ENCODE measurements around the gene ZMAT5. TPM values are rescaled to one million over a fixed set of nuclear protein-coding genes. Genes with fewer than 3 reads are reported as not detected.

The ZMAT5 gene
- total RNA-seq, 6 donors from 2014 or later: 9.4 to 24.4 (median 22.4) TPM

DNA sequence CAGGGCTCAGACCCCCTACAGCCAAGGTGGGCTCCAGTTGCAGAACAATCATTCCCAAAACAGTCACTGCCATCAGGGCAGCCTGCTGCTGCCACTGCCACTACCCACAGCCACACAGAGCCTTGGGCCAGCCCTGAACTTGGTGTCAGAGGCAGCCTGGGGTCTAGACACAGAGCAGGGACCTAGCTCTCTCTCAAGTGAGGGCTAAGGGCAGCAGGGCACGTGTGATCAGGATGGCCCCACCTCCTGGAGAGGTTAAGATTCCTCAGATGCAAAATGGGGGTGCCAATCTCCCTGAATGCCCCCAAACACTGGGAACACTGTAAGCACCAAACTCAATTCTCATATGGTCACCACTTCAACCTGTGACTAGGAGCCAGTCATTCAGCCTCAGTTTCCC lies 31.4 kb downstream of the ZMAT5 start:
- no peak for DNase-seq
- H3K9me3 ChIP-seq: no peaks in the 10 kb centered on the region
- H3K4me1 ChIP-seq: no peaks in the 10 kb centered on the region
- no peak overlapping the region for H3K4me3 ChIP-seq
- no peak for ATAC-seq (ENCODE audit: low FRiP score in 2 of 2)
- TF ChIP-seq, protein P1, sequence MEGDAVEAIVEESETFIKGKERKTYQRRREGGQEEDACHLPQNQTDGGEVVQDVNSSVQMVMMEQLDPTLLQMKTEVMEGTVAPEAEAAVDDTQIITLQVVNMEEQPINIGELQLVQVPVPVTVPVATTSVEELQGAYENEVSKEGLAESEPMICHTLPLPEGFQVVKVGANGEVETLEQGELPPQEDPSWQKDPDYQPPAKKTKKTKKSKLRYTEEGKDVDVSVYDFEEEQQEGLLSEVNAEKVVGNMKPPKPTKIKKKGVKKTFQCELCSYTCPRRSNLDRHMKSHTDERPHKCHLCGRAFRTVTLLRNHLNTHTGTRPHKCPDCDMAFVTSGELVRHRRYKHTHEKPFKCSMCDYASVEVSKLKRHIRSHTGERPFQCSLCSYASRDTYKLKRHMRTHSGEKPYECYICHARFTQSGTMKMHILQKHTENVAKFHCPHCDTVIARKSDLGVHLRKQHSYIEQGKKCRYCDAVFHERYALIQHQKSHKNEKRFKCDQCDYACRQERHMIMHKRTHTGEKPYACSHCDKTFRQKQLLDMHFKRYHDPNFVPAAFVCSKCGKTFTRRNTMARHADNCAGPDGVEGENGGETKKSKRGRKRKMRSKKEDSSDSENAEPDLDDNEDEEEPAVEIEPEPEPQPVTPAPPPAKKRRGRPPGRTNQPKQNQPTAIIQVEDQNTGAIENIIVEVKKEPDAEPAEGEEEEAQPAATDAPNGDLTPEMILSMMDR (IDR thresholded peaks at IDR 0.05): no peak
- TF ChIP-seq EP300 (IDR thresholded peaks at IDR 0.05) (no peak), POLR2A (IDR thresholded peaks at IDR 0.05) (no peak), POLR2AphosphoS5 (IDR thresholded peaks at IDR 0.05) (no peak)
- peaks cover 0 to 59% (median 35%) of the 10 kb centered on the region in 4 donors for H3K36me3 ChIP-seq
- H3K27ac ChIP-seq: no peak overlapping the region
- no peaks in the 10 kb centered on the region for H3K27me3 ChIP-seq
- WGBS, 2 donors: 64 to 83% methylated on average over 1 of the region's 1 CpG

DNA sequence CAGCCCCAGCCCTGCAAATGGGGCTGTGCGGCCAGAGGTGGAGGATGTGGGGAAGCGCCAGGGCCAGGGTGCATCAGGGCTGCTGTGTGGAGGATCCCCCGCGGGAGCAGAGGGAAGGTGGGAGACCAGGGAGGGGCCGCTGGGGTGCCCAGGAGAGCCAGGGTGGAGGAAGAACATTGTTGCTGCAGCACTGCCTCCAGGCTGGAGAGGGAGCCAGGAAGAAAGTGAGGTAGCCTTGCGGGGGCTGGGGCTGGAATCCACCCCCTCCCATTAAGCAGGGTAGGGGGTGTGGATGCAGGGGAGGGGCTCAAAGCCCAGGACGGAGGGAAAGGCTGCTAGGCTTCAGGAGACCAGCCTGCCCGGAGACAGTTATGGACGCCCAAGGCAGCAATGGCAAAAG lies 32.0 kb downstream of the ZMAT5 start:
- H3K9me3 ChIP-seq: no peaks in the 10 kb centered on the region
- TF ChIP-seq, protein P1 (IDR thresholded peaks at IDR 0.05): no peak
- no peak for TF ChIP-seq EP300 (IDR thresholded peaks at IDR 0.05)
- no peaks in the 10 kb centered on the region for H3K27me3 ChIP-seq
- no peaks in the 10 kb centered on the region for H3K4me1 ChIP-seq
- H3K4me3 ChIP-seq: no peak overlapping the region
- ATAC-seq (ENCODE audit: low FRiP score in 2 of 2): no peak
- peaks cover 0 to 60% (median 33%) of the 10 kb centered on the region in 4 donors for H3K36me3 ChIP-seq
- WGBS, 2 donors: 79 to 85% methylated on average over 8 to 9 of the region's 9 CpGs
- H3K27ac ChIP-seq: no peak overlapping the region
- no peak for DNase-seq

DNA sequence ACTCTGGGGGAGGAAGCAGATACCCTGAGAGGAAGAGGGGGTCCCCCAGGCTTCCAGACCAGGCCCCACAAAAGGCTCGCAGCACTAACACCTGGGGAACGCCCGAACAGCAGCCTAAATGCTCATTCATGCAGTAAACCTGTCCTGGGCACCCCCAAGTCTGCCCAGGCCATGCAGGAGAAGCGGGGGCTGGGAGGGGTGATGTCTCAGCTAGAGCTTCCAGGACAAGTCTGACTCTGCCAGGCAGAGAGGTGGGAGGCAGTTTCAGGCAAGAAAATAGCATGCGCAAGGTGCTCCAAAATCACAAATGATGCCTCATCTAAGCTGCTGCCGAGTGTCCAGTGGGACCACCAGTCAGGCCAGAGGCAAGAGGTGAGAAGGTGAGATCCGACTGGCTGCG lies 32.4 kb downstream of the ZMAT5 start:
- Histone ChIP-seq H3K36me3 (peaks cover 0 to 57% (median 29%) of the 10 kb centered on the region in 4 donors), H3K9me3 (no peaks in the 10 kb centered on the region), H3K4me3 (no peak overlapping the region), H3K4me1 (no peaks in the 10 kb centered on the region), H3K27me3 (no peaks in the 10 kb centered on the region), H3K27ac (no peak overlapping the region)
- no peak for DNase-seq
- WGBS, 2 donors: 96 to 100% methylated on average over 2 to 8 of the region's 8 CpGs
- no peak for ATAC-seq (ENCODE audit: low FRiP score in 2 of 2)
- TF ChIP-seq POLR2AphosphoS5 (IDR thresholded peaks at IDR 0.05): no peak
- TF ChIP-seq, protein P1 (IDR thresholded peaks at IDR 0.05): no peak

DNA sequence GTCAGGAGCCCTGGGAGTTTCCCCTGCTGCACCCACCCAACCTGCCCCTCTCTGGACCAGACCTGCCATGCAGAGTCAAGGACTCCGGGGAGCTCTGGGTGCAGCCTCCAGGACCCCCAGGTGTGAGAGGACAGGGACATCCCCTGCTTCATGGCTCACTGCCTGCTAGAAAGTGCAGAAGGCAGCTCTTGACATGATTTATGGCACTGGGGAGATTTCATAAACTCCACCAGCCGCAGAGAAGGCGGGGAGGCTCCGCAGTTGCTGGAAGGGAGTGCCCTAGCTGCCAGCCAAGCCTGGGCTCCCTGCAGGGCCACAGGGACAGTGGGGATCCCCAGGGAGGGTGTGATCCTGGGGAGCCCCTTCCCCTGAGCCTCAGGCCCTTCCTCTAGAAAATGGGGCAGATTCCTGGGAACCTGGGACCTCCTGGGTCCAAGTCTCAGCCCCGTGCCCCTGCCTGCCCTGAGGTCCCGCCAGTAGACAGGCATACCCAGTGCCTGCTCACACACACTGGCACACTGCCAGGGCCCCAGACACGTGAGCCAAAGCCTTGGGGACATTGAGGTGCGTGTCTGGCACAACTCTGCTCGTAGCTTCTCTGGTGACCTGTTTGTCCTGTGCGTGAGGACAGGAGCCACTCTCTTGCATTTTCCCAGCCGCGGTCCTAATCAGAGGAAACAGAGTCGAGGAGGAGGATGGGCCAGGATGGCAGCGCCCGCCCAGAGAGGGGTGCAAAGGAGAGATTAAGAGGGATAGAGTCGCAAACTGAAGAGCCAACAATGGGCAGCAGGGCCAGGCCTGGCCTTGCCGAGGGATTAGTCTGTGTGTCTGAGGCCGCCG lies 33.2 kb downstream of the ZMAT5 start:
- Histone ChIP-seq H3K36me3 (peaks cover 0 to 50% (median 25%) of the 10 kb centered on the region in 4 donors), H3K4me1 (no peaks in the 10 kb centered on the region), H3K4me3 (no peak overlapping the region), H3K27ac (no peak overlapping the region), H3K9me3 (no peaks in the 10 kb centered on the region), H3K27me3 (no peaks in the 10 kb centered on the region)
- TF ChIP-seq EP300 (IDR thresholded peaks at IDR 0.05) (no peak), POLR2A (IDR thresholded peaks at IDR 0.05) (no peak), POLR2AphosphoS5 (IDR thresholded peaks at IDR 0.05) (no peak)
- TF ChIP-seq, protein P1 (IDR thresholded peaks at IDR 0.05): no peak
- DNase-seq (no peak), ATAC-seq (ENCODE audit: low FRiP score in 2 of 2) (no peak)
- 67 to 78% methylated on average over 14 to 19 of the region's 19 CpGs for WGBS, 2 donors

DNA sequence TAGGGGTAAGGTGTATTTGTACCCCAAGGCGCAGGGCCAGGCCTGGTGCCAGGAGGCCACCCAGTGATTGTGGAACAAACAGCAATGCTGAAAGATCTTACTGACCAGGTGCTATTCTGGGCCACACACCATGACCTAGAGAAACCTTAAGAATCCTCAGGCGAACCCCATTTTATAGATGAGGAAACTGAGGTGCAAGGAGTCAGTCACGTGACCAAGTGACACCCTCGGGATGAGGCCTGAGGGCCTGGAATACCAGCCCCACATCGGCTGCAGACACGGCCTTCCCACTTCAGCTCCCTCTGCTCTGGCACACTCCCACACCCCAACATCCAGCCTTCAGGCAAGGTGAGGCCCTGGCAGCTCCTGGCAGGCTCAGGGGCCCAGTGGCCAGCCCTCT lies 33.9 kb downstream of the ZMAT5 start:
- TF ChIP-seq EP300 (IDR thresholded peaks at IDR 0.05) (no peak), POLR2A (IDR thresholded peaks at IDR 0.05) (no peak), POLR2AphosphoS5 (IDR thresholded peaks at IDR 0.05) (no peak)
- TF ChIP-seq, protein P1 (IDR thresholded peaks at IDR 0.05): no peak
- ATAC-seq (ENCODE audit: low FRiP score in 2 of 2): no peak
- H3K36me3 ChIP-seq: peaks cover 0 to 43% (median 21%) of the 10 kb centered on the region in 4 donors

More for the DNA sequence above, 33.9 kb downstream of the ZMAT5 start:
- no peak for DNase-seq
- Histone ChIP-seq H3K27me3 (no peaks in the 10 kb centered on the region), H3K27ac (no peak overlapping the region), H3K4me3 (no peak overlapping the region), H3K4me1 (no peaks in the 10 kb centered on the region), H3K9me3 (no peaks in the 10 kb centered on the region)
- WGBS, 2 donors: 89 to 92% methylated on average over 4 to 6 of the region's 6 CpGs
